GM19193 (cell line): ENCODE measurements around the gene ASB4.

ENCODE experiments used
- POLR2A ChIP-seq: IDR thresholded peaks from 4 replicates; pipeline ENCODE4 v1.6.1; 2011; ENCODE audit not compliant: insufficient read depth, insufficient read length; ENCODE audit errors: extremely low read depth

ASB4 gene, protein sequence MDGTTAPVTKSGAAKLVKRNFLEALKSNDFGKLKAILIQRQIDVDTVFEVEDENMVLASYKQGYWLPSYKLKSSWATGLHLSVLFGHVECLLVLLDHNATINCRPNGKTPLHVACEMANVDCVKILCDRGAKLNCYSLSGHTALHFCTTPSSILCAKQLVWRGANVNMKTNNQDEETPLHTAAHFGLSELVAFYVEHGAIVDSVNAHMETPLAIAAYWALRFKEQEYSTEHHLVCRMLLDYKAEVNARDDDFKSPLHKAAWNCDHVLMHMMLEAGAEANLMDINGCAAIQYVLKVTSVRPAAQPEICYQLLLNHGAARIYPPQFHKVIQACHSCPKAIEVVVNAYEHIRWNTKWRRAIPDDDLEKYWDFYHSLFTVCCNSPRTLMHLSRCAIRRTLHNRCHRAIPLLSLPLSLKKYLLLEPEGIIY

DNA sequence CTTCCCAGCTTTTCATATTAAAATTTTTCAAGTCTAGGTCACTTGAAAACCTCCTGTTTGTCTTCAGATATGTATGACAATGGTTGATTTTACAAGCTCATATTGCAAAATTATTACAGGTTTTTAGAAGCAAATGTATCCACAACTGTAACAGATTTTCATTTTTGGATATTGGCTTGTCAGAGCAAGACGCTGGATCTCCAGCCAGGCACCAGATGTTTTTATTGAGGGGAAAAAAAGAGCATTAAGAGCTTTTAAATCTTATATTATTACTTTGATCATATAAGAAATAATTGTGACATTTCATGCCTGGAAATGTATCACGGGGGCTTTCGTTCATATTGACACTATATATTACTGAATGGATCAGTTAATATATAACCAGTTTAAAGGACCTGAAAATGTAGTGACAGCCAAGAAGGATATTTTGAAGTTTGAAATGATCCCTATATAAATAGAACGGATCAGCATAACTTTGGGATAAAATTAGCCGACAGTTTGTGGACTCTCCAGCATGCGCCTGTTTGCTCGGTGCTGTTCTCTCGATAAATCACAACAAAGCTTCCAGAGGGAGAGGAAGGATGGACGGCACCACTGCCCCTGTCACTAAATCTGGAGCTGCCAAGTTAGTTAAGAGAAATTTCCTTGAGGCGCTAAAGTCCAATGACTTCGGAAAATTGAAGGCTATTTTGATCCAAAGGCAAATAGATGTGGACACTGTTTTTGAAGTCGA, at the start of gene ASB4:
ASB4 (plus strand) TSS at position 553 of the 733 bp plus-strand sequence; CDS start at position 582, 29 bp downstream.
- no peak for TF ChIP-seq POLR2A

DNA sequence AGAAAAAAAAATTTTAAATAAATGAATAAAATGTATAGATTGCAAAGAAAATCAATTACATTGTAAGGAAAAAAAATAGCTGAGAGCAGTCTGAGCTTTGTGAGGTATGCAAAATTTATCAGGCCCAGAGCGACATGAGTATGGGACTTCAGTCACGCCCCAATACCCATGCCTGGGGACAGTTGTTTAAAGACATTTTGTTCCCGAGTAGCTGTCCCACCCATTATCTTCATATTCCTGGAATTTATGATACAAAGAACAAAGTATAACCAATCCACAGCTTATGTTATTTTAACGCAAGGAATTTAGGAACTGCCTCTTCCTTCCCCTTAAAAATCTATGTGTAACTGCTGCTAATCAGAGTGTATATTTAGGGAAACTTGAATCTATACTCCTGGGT, 49.3 kb upstream of the ASB4 start:
- no peak for TF ChIP-seq POLR2A

DNA sequence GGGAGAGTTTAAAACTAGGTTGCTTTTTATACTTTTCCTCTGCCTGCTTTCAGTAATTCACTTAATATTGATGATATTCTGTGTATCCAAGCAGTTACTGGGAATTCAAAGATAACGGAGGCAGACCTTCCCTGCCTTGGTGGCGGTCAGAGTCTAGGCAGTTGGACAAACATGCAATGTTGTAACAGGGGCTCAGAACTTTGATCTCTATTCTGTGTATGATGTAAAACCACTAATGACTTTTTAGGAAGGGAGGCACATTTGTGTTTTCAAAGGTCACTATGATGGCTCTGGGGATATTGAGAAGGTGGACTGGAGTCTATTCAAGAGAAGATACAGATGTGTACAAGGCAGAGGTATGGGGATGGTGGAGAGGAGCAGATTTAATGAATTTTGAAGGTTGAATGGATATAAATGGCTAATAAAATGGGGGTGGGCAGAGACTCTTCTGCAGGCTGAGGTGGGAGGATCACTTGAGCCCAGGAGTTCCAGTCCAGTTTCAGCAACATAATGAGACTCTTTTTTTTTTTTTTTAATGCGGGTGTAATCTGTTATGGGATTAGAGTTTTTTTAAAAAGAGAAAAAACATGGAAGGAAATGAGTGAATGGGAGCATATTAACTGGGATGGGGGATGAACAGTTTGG, 45.2 kb upstream of the ASB4 start:
- no peak for TF ChIP-seq POLR2A

DNA sequence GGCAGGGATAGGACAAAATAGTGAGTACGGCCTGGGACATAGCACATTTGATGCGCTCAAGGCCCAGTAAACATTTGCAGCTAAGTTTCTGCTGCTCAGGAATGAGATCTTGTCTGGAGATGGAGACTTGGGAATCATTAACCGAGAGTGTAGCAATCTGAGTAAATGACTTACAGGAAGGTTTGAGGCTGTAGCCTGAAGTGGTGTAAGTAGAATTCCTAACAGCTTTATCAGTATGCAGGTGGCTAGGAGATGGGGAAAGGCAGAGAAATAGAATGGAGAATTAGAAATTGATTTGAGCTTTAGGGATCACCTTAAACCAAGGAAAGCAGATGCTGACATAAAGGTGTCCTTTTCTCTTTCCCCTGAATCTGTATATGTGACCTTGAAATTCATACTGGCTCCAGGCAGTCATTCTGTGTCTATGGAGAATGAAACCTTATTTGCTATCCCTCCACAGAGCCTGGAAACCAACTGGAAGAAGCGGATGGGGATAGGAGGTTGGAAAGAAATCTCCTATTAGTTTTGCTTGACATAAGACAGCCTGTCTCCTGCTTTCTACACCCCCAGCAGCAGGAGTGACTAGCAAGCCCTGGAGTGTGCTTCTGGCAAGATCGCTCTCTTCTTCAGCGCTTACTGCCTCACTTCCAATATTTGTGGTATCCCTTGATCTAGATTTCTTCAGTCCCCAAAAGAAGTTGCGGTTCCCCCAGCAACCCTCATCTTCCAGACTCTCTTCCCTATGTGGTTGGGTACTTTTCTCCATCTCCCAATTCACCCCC, 44.5 kb upstream of the ASB4 start:
- TF ChIP-seq POLR2A: no peak

DNA sequence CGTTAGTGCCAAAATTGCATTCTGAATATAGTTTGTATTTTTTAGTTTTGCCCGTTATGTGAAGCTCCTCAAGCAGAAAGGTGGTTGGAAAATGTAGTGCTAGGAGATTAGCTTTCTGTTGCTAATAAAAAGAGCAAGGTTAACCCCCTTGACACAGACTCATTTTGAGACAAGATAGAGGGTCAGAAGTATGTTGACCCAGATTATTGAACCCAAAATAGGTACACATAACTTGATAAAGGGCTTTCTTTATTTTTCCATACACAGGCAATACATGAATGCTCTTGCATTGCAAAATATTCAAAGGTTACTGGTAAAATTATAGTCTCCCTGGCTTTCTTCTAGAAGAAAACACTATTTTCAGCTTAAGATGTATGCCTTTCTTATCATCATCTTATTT, 40.9 kb upstream of the ASB4 start:
- TF ChIP-seq POLR2A: no peak

DNA sequence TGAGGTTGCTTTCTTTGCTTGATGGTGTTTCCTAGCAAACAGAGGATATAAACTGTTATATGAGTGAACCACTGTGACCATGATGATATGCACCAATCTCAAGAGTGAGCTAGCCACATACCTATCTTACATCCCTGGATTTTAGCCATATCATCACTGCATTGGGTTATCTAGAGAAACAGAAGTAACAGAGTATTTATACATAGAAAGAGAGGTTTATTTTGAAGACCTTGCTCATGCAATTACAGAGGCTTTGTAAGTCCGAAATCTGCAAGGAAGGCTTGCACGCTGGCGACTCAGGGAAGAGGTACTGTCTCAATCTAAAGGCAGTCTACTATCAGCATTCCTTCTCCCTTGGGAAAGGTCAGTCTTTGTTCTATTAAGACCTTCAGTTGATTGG, 39.1 kb upstream of the ASB4 start:
- no peak for TF ChIP-seq POLR2A

DNA sequence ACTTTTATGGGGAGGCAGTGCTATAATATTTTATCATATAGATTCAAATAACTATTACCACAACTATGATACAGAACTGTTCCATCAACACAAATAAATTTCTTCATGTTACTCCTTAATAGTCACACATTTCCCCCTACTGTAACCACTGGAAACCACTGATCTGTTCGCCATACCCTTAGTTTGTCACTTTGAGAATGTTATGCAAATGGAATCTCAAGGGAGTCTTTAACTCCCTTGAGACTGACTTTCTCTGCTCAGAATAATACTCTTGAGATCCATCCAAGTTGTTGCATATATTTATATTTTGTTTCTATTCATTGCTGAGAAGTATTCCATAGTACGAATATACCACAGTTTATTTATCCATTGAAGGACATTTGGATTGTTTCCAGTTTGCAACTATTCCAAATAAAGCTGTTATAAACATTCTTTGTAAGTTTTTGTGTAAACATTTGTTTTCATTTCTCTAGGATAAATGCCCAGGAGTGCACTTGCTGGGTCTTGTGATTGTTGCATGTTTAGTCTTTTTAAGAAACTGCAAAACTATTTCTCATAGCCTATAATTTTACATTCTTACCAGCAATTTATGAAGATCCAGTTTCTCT, 31.2 kb upstream of the ASB4 start:
- TF ChIP-seq POLR2A: no peak

DNA sequence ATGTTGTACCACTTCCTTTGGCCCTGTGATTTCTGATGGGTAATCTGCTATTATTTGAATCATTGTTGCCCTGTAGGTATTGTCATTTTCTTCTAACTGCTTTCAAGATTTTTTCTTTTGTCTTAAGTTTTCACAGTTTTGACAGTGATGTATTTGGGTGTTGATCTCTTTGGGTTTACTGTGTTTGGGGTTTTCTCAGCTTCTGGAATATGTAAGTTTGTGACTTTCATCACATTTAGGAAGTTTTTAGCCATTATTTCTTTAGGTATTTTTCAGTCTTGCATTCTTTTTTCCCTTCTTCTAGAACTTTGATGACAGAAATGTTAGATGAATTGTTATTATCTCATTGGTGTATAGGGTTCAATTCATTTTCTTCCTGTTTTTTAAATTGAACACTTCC, 27.8 kb upstream of the ASB4 start:
- no peak for TF ChIP-seq POLR2A

DNA sequence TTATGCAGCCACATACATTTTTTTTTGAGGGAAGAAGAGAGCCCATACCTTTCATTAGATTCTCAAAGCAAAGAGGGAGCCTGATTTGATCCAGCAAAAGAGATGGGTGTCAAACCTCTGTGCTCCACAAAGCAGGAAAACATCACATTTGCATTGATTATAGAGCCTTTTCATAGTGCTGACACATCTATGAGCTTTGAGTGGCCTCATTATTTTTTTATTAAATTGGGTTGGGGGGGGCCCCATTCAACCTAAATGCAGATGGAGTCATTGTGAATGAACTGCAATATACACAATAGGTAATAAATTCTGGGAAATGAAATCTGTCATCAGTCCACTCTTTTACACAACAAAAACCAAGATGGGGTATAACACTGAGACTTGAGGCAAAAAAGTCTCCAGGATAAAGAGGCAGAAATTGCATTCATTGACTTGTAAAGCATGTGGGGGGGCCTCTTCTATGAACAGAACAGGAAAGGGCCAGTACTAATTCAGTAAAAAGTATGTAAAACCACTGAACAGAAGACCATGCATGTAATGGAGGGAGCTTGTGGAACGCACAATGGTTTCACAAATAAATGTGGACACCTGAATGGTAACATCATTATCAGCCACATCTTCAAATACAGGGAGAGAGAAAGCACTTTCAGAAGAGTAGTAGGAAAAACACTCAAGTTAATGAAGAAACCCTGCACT, 17.7 kb upstream of the ASB4 start:
- TF ChIP-seq POLR2A: no peak

DNA sequence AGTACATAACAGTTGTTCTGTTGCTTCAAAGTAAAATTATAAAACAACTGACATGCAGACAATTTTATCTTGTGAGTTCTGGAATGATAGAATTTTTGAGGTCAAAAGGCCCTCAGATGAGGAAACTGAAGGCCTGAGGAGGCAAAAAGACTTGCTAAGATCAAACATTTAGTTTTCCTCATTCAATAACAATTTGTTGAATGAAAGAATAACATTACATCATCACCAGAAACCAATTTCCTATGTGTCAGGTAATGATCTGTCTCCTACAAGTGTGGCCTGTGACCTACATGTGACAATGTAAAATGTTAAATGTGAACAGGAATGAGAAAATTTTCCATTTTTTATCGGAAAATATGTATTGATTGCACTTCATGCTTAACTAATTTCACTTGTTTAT, 16.6 kb upstream of the ASB4 start:
- TF ChIP-seq POLR2A: no peak

DNA sequence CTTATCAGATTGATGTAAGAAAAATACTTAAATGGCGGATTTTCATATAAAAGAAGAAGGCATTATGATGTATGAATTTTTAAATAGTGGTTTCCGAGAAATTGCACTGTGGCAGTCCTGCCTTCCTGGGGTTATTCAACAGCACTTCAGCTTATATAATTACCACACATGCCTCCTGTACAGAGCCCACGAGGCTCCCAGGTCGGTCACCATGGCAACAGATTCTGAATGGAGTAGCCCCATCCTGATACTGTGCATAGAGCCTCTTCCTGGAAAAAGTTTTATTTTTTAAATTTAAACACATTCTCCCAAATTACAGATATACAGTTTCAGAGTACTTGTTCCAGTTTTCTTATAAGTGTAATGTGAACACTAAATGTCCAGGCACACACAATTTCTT, 15.9 kb upstream of the ASB4 start:
- no peak for TF ChIP-seq POLR2A

DNA sequence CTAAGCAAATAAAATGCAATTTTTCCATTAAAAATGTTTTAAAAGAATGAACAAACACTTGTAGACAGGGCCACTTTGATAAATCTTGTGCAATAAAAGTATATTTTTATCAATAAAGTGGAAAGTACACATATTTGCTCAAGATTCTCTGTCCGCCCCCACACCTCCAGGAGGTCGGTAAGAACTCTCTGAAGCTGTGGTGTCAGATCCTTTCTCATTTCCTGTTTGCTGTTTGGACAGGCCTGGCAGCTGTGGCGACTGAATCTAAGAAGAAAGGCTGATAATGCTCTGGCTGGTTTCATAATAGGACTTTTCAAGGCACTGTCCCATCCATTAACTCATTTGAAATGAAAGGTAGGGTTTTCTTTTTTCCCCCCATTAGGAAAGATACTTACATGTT, 15.3 kb upstream of the ASB4 start:
- no peak for TF ChIP-seq POLR2A

DNA sequence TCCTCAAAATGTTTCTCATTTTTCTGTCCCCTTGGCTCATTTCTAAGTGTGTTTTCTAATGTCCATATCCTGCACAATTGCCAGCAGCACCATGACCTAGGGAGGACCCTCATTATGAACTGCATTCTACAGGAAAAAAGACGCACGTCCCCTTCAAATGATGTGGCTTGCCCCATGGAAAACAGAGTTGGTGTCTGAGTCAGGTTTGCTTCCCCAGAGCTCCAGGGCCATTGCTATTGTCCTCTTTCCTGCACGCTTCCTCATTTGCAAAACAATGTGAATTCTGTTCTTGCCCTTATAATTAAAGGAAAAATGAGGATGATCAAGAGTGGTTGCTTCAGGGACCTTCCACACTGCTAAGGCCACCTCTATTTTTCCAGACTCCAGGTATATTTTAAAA, 14.7 kb upstream of the ASB4 start:
- TF ChIP-seq POLR2A: no peak

DNA sequence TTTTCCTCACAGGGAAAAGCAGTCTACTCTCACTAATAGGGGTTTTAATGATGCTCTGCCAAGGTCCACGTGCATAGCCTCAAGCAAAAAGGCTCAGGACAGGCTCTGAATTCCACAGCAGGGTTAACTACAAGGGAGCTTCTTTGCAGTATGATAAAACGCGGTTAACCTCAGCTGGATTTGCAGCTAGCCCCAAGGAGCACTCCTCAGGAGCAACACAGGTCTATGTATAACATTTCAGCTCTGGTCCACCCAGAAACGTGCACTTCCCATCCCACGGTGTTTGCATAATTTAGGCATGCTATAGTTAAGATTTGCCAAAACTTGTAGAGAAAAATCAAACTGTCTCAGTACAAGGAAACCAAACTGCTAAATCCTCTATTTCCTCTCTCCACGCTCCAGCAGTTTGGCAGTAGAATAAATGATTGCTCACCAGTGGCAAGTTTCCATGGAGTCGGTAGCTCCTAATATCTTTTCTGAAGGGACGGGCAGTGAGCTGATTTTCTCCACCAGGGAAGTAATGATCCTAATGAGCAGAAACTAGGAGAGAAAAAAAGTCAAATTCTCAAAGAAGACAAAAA, 13.1 kb upstream of the ASB4 start:
- TF ChIP-seq POLR2A: no peak

DNA sequence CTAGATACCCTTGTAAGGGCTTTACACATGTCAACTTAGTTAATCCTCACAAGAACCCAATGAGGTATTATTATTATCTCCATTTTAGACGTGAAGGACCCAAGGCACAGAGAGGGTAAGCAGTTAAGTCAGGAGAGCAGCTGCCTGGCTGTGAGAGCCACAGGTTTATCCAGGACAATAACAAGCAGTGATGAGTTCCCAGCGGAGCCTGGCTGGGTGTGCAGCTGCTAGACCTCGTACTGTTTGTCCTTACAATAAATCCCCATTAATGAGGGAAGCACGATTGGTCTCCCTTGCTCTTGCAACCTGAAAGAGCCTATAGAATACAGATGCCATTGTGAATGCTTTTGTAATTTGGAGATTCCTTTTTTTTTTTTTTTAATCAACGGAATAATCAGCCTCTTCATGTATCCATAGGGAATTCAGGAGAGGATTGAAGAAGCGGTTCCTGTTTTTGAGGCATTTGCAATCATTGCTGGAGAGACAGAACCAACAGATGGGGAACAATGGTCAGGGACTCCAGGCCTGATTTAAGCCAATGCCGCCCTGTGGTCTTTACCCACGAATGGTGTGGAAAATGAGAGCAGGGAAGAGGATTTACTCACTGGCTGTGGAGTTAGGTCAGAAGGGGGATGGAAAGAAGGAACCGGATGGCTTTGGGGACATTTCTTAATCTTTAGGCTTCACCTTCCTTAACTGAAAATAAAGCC, 12.3 kb upstream of the ASB4 start:
- TF ChIP-seq POLR2A: no peak
